Stomach smooth muscle (tissue), 2 donors: ENCODE results near the gene ZNF415.
A peak's percentile ranks its signal among the peaks of the same experiment; 100 is the strongest.

ENCODE experiments used
- H3K27ac ChIP-seq: one replicate; pipeline ENCODE4 v1.7.0; 2013; ENCODE audit warnings: mild to moderate bottlenecking, low read length, inconsistent platforms
- H3K27me3 ChIP-seq, 2 donors: one replicate each; pipeline ENCODE4 v1.7.0; 2013; ENCODE audit warnings: low read length in 2 of 2; ENCODE audit not compliant: insufficient read depth in 2 of 2, control insufficient read depth in 1 of 2
- H3K36me3 ChIP-seq, 2 donors: one replicate each; pipeline ENCODE4 v1.7.0; 2013; ENCODE audit warnings: low read length in 2 of 2; ENCODE audit not compliant: control insufficient read depth in 2 of 2, insufficient read depth in 2 of 2
- H3K4me1 ChIP-seq: one replicate; pipeline ENCODE4 v1.7.0; 2013; ENCODE audit warnings: low read length; ENCODE audit not compliant: control insufficient read depth, insufficient read depth
- H3K4me3 ChIP-seq, 2 donors: one replicate each; pipeline ENCODE4 v1.7.0; 2013; ENCODE audit warnings: low read length in 2 of 2
- H3K9ac ChIP-seq, 2 donors: one replicate each; pipeline ENCODE4 v1.7.0; 2013; ENCODE audit warnings: low read length in 2 of 2, mild to moderate bottlenecking in 1 of 2
- H3K9me3 ChIP-seq, 2 donors: one replicate each; pipeline ENCODE4 v1.7.0; 2013; ENCODE audit warnings: low read length in 2 of 2; ENCODE audit not compliant: control insufficient read depth in 2 of 2
- donor health status: healthy.
- donor health status: Pancreatic carcinoma.

ZNF415 gene

DNA sequence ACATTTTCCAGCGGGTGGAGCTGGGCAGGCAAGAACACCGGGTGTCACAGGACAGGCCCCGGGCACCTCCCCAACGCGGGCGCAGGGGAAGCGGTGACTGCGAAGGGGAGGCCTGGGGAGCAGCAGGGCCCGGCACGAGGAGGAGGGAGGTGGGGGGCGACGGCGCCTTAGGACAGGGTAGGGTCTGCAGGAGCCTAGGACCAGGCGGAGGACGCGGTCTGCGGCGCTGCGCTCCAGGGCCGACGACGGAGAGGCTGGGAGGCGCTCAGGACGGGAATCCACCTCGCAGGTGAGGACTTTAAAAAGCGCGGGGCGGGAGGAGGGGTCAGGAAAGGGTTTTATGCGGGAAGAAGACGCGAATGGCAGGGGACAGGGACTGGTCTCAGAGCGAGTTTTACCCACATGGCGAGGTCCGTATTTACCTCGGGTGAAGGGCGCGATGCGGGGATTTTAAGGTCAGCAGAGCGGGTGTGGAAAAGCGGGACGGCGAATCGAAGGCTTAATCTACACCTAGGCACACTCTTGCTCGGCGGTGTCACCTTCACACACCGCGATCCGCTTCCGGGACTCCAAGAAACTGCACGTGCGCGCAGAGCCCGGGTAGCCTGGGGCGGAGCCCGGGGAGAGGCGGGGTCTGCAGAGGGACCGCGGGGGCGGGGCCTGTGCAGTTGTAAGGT, 74.7 kb downstream of the ZNF415 start:
- no peaks in the 10 kb centered on the region for H3K4me1 ChIP-seq
- peaks cover 9 to 15% of the 10 kb centered on the region in 2 donors for H3K27me3 ChIP-seq
- H3K4me3 ChIP-seq, result peak overlapping the region; percentile 40 to 59
- H3K9ac ChIP-seq, result no peak overlapping the region
- peaks cover 4 to 10% of the 10 kb centered on the region in 2 donors for H3K9me3 ChIP-seq
- no peak overlapping the region for H3K27ac ChIP-seq
- H3K36me3 ChIP-seq, result no peaks in the 10 kb centered on the region
